Parathyroid adenoma (tissue), 2 donors: Measurements from ENCODE around the gene CTU2.

Experiments
- H2AFZ ChIP-seq: fragments of 300-600 bp; sonication (generic); one replicate; pipeline ENCODE4 v1.7.0; 2017; ENCODE audit warnings: antibody characterized with exemption, mild to moderate bottlenecking
- H3K27ac ChIP-seq: fragments of 300-600 bp; sonication (generic); one replicate; pipeline ENCODE4 v1.7.0; 2017
- H3K27me3 ChIP-seq: fragments of 300-600 bp; sonication (generic); one replicate; pipeline ENCODE4 v1.7.0; 2017; ENCODE audit warnings: low read length; ENCODE audit not compliant: control insufficient read depth, insufficient read depth
- H3K36me3 ChIP-seq: fragments of 300-600 bp; sonication (generic); one replicate; pipeline ENCODE4 v1.7.0; 2017; ENCODE audit warnings: low read length; ENCODE audit not compliant: control insufficient read depth, insufficient read depth
- H3K4me1 ChIP-seq: fragments of 300-600 bp; sonication (generic); one replicate; pipeline ENCODE4 v1.7.0; 2017; ENCODE audit warnings: control low read depth
- H3K4me2 ChIP-seq: fragments of 300-600 bp; sonication (generic); one replicate; pipeline ENCODE4 v1.7.0; 2017; ENCODE audit warnings: low read length
- H3K4me3 ChIP-seq: fragments of 300-600 bp; sonication (generic); one replicate; pipeline ENCODE4 v1.7.0; 2017; ENCODE audit warnings: low read depth, low read length
- H3K79me2 ChIP-seq: fragments of 300-600 bp; sonication (generic); one replicate; pipeline ENCODE4 v1.7.0; 2017; ENCODE audit warnings: control low read depth
- H3K9ac ChIP-seq: fragments of 300-600 bp; sonication (generic); one replicate; pipeline ENCODE4 v1.7.0; 2017; ENCODE audit warnings: mild to moderate bottlenecking
- H3K9me3 ChIP-seq: fragments of 300-600 bp; sonication (generic); one replicate; pipeline ENCODE4 v1.7.0; 2017; ENCODE audit warnings: low read length; ENCODE audit not compliant: control insufficient read depth
- TF ChIP-seq, protein P1 (sequence below): fragments of 300-600 bp; sonication (generic); IDR thresholded peaks from one replicate; pipeline ENCODE4 v1.7.0; 2017; ENCODE audit warnings: antibody characterized with exemption, mild to moderate bottlenecking
- donor health status: primary hyperparathyroidism.

The CTU2 gene

DNA sequence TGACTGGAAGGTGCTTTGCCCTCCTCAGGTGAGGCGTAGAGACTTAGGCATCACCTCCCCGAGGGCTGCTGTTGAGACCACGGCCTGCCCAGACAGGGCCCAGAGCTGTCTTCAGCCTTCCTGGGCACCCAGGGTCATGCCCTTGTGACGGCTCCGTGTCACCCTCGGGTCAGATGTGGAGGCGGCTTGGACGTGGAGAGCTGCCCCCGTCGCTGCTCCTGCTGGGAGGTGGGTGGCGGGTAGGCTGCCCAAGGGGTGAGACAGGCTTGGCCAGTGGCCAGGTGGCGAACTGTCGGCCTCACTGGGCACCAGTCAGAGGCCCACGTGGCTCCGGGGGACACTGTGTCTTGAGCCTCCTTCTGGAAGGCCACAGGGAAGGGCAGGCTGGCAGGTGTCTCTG, 11.1 kb upstream of the CTU2 start:
- Histone ChIP-seq H3K9ac (no peak overlapping the region), H3K4me2 (no peak overlapping the region), H3K9me3 (no peaks in the 10 kb centered on the region), H3K36me3 (no peaks in the 10 kb centered on the region), H3K27me3 (no peaks in the 10 kb centered on the region), H3K27ac (no peak overlapping the region), H3K4me3 (no peak overlapping the region), H2AFZ (no peak overlapping the region), H3K79me2 (no peaks in the 10 kb centered on the region), H3K4me1 (no peaks in the 10 kb centered on the region)
- TF ChIP-seq, protein P1, sequence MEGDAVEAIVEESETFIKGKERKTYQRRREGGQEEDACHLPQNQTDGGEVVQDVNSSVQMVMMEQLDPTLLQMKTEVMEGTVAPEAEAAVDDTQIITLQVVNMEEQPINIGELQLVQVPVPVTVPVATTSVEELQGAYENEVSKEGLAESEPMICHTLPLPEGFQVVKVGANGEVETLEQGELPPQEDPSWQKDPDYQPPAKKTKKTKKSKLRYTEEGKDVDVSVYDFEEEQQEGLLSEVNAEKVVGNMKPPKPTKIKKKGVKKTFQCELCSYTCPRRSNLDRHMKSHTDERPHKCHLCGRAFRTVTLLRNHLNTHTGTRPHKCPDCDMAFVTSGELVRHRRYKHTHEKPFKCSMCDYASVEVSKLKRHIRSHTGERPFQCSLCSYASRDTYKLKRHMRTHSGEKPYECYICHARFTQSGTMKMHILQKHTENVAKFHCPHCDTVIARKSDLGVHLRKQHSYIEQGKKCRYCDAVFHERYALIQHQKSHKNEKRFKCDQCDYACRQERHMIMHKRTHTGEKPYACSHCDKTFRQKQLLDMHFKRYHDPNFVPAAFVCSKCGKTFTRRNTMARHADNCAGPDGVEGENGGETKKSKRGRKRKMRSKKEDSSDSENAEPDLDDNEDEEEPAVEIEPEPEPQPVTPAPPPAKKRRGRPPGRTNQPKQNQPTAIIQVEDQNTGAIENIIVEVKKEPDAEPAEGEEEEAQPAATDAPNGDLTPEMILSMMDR, result no peak

DNA sequence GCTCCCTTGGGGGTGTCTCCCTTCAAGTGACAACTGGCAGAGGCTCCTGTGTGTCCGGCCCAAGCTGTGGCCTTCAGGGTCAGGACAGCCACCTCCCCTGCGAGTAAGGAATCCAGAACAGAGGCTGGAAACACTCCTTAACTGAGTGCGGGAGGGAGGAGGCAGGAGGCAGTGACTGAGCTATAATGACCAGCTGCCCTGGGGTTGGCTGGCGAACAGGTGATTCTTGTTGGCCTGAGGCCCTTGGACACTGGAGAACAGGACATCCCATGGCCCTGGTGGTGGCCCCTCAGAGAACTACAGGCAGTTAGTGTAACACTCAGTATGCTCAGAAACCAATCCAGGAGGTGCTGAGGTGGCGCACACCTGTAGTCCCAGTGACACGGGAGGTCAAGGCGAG, 10.6 kb upstream of the CTU2 start:
- Histone ChIP-seq H3K79me2 (no peaks in the 10 kb centered on the region), H3K4me3 (no peak overlapping the region), H3K4me1 (no peaks in the 10 kb centered on the region), H3K4me2 (no peak overlapping the region), H3K36me3 (no peaks in the 10 kb centered on the region), H3K27me3 (no peaks in the 10 kb centered on the region), H3K9me3 (no peaks in the 10 kb centered on the region), H2AFZ (no peak overlapping the region), H3K27ac (no peak overlapping the region), H3K9ac (no peak overlapping the region)
- TF ChIP-seq, protein P1, result no peak

DNA sequence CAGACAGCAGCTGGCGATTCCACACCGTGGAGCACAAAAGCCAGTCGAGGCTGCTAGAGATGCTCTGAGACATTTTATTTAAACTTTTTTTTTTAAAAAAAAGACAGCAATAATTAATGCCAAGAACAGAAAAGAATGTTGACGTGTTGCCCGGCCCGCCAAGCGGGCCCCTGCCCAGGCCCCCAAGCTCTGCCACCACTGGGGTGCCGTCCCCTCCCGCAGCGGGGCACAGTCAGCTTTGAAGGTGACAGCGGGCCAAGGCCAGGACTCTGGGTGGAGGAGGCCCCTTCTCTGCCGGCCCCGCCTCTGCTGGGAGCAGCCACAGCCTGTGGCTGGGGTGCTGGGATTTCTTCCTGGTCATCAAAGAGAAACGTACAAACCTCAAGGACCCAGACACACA, 9.9 kb upstream of the CTU2 start:
- H3K79me2 ChIP-seq, result no peaks in the 10 kb centered on the region
- no peak overlapping the region for H2AFZ ChIP-seq
- TF ChIP-seq, protein P1, result no peak
- H3K9ac ChIP-seq, result no peak overlapping the region
- no peaks in the 10 kb centered on the region for H3K9me3 ChIP-seq
- no peaks in the 10 kb centered on the region for H3K27me3 ChIP-seq
- no peaks in the 10 kb centered on the region for H3K36me3 ChIP-seq
- H3K27ac ChIP-seq, result no peak overlapping the region
- H3K4me2 ChIP-seq, result no peak overlapping the region
- H3K4me3 ChIP-seq, result no peak overlapping the region
- no peaks in the 10 kb centered on the region for H3K4me1 ChIP-seq

DNA sequence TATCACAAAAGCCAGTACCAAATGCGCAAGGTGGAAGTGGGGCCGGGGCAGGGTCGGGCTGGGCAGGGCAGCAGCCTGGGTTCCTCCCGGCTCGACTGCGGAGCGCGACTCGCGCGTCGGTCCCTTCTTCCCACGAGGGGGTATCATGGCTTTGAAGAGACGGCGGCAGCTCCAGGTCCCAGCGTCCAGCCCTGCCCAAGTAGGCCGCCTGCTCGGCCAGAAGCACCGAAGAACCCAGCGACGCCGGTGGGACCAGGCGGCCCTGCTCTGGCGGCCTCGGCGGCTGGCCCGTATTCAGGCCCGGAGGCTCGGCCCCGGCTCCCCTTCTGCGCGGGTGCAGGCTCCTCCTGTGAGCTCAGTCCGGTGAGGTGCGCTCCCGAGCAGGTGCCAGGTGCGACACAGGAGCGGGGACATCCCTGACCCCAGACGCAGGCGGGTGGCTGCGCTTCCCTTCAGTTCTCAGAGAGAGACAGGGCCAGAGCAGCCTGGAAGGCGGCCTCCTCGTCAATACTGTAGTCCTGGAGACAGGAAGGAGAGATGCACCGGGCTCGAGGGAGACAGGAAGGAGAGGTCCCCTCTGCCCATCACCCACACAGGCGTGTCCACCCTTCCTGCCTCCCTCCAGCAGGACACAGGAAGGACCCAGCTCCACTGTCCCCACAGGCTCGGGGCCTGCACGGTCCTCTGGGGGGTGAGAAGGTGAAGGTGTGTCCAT, 9.0 kb upstream of the CTU2 start:
- no peak overlapping the region for H3K4me3 ChIP-seq
- H3K9me3 ChIP-seq, result no peaks in the 10 kb centered on the region
- no peak overlapping the region for H2AFZ ChIP-seq
- TF ChIP-seq, protein P1, result no peak
- H3K4me1 ChIP-seq, result no peaks in the 10 kb centered on the region
- no peaks in the 10 kb centered on the region for H3K27me3 ChIP-seq
- H3K9ac ChIP-seq, result no peak overlapping the region
- H3K79me2 ChIP-seq, result no peaks in the 10 kb centered on the region
- H3K4me2 ChIP-seq, result no peak overlapping the region
- no peaks in the 10 kb centered on the region for H3K36me3 ChIP-seq
- no peak overlapping the region for H3K27ac ChIP-seq
